ENCODE results near the gene SPTY2D1. TPM values are rescaled to one million over a fixed set of nuclear protein-coding genes. Genes with fewer than 3 reads are reported as not detected.

SPTY2D1 gene, protein sequence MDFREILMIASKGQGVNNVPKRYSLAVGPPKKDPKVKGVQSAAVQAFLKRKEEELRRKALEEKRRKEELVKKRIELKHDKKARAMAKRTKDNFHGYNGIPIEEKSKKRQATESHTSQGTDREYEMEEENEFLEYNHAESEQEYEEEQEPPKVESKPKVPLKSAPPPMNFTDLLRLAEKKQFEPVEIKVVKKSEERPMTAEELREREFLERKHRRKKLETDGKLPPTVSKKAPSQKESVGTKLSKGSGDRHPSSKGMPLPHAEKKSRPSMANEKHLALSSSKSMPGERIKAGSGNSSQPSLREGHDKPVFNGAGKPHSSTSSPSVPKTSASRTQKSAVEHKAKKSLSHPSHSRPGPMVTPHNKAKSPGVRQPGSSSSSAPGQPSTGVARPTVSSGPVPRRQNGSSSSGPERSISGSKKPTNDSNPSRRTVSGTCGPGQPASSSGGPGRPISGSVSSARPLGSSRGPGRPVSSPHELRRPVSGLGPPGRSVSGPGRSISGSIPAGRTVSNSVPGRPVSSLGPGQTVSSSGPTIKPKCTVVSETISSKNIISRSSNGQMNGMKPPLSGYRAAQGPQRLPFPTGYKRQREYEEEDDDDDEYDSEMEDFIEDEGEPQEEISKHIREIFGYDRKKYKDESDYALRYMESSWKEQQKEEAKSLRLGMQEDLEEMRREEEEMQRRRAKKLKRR
- total RNA-seq (2014; rRNA removed; shearing (Covaris generic)) (14.1 TPM in 2 replicates), polyA plus RNA-seq (2016; fragmentation: Nextera tagmentation; extraction: Ambion mirVana) (5.4 and 5.9 TPM in 2 replicates)
- long read RNA-seq, full-length matches to known transcripts = 2 of 6 reads
- long read RNA-seq, partial matches to known transcripts = 2 of 6 reads
- long read RNA-seq, other reads (novel, unspliced or antisense) = 2 of 6 reads

DNA sequence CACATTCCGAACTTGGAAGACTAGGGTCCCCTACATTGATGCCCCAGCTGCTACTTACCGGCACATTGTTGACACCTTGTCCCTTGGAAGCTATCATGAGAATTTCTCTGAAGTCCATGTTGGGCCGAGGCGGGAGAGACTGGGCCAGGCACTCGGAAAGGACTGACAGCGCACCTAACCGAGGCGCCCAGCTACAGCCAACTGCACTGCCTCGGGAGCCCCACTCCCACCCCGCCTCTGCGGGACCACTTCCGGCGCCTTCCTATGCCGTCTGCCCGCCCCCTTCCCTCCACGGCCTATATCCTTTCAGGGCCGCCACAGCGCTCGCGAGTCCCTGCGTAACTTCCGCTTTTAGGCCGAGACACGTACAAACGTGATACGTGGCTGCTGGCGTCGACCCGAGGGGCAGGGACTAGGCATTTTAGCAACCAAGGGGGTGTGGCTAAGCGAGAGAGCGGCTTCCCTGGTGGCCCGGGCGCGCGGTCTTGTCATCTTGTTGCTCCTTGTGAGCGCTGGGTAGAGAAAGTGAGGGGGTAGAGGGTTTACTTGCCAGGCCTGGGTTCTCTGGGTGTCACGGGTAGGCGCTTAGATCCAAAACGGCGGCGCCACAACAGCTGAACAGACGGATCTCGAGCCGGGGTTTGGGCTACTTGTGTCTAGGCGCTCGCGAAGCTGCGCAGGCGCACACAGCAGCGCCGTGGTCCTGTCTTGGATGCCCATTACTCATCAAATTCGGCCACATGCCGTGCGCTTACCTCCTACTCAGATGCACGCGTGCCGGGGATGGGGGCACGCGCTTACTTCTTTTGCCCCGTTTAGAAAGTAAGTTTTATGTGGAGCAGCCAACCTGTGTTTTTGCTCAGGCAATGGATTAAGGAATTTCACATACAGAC is at the start of gene SPTY2D1:
Gene SPTY2D1, minus strand, starts transcription at position 203 of the 893 bp plus-strand sequence. Its CDS starts 85 bp downstream, at position 118.
- H3K27ac Mint-ChIP-seq = peak within 1 kb of the TSS; percentile 100
- H3K36me3 ChIP-seq (ENCODE audit: insufficient read depth) = no peaks in the 10 kb centered on the region
- peaks cover 47% of the 10 kb centered on the region for H3K79me2 ChIP-seq (replicated peaks; ENCODE audit: insufficient read depth)
- H3K4me3 ChIP-seq = peak within 1 kb of the TSS; percentile 96
- peaks cover 2% of the 10 kb centered on the region; the same call in 1 of the 3 replicates for H3K9me3 Mint-ChIP-seq
- H3K4me1 ChIP-seq (ENCODE audit: insufficient read depth) = peaks cover 13% of the 10 kb centered on the region
- H2AFZ ChIP-seq = peak within 1 kb of the TSS; percentile 90
- peak within 1 kb of the TSS; percentile 98 for H3K4me2 ChIP-seq
- H3K36me3 Mint-ChIP-seq (ENCODE audit: low read depth) = no peaks in the 10 kb centered on the region
- H3K27ac ChIP-seq (ENCODE audit: low read depth) = peak within 1 kb of the TSS; percentile 93
- H3F3A ChIP-seq (replicated peaks; ENCODE audit: low read depth) = no peaks in the 10 kb centered on the region
- no peaks in the 10 kb centered on the region for H3K9me2 ChIP-seq (ENCODE audit: insufficient read depth)
- ATAC-seq (peak; percentile 98), DNase-seq (ENCODE audit: low spot score) (peak; percentile 100)
- peaks cover 11% of the 10 kb centered on the region for H3K27me3 Mint-ChIP-seq (ENCODE audit: insufficient read depth, low read depth, poor library complexity)
- no peaks in the 10 kb centered on the region for H3K27me3 ChIP-seq (ENCODE audit: insufficient read depth)
- H3K4me1 Mint-ChIP-seq = peaks cover 9% of the 10 kb centered on the region; the same call in 2 of the 3 replicates
- peak within 1 kb of the TSS; percentile 99 for H3K4me3 Mint-ChIP-seq
- peaks cover 3% of the 10 kb centered on the region; the same call in 1 of the 2 replicates for H4K20me1 ChIP-seq (replicated peaks; ENCODE audit: insufficient read depth)
- TF ChIP-seq POLR2AphosphoS5 (IDR thresholded peaks at IDR 0.05; ENCODE audit: low read depth) = peak; percentile 98
- TF ChIP-seq, protein P1, sequence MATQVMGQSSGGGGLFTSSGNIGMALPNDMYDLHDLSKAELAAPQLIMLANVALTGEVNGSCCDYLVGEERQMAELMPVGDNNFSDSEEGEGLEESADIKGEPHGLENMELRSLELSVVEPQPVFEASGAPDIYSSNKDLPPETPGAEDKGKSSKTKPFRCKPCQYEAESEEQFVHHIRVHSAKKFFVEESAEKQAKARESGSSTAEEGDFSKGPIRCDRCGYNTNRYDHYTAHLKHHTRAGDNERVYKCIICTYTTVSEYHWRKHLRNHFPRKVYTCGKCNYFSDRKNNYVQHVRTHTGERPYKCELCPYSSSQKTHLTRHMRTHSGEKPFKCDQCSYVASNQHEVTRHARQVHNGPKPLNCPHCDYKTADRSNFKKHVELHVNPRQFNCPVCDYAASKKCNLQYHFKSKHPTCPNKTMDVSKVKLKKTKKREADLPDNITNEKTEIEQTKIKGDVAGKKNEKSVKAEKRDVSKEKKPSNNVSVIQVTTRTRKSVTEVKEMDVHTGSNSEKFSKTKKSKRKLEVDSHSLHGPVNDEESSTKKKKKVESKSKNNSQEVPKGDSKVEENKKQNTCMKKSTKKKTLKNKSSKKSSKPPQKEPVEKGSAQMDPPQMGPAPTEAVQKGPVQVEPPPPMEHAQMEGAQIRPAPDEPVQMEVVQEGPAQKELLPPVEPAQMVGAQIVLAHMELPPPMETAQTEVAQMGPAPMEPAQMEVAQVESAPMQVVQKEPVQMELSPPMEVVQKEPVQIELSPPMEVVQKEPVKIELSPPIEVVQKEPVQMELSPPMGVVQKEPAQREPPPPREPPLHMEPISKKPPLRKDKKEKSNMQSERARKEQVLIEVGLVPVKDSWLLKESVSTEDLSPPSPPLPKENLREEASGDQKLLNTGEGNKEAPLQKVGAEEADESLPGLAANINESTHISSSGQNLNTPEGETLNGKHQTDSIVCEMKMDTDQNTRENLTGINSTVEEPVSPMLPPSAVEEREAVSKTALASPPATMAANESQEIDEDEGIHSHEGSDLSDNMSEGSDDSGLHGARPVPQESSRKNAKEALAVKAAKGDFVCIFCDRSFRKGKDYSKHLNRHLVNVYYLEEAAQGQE (IDR thresholded peaks at IDR 0.05; ENCODE audit: unreplicated experiment) = no peak
- peak; percentile 75 for TF ChIP-seq ETS1 (IDR thresholded peaks at IDR 0.05)
- TF ChIP-seq NANOG (IDR thresholded peaks at IDR 0.05; ENCODE audit: borderline replicate concordance) = no peak
- TF ChIP-seq, protein P2, sequence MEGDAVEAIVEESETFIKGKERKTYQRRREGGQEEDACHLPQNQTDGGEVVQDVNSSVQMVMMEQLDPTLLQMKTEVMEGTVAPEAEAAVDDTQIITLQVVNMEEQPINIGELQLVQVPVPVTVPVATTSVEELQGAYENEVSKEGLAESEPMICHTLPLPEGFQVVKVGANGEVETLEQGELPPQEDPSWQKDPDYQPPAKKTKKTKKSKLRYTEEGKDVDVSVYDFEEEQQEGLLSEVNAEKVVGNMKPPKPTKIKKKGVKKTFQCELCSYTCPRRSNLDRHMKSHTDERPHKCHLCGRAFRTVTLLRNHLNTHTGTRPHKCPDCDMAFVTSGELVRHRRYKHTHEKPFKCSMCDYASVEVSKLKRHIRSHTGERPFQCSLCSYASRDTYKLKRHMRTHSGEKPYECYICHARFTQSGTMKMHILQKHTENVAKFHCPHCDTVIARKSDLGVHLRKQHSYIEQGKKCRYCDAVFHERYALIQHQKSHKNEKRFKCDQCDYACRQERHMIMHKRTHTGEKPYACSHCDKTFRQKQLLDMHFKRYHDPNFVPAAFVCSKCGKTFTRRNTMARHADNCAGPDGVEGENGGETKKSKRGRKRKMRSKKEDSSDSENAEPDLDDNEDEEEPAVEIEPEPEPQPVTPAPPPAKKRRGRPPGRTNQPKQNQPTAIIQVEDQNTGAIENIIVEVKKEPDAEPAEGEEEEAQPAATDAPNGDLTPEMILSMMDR (conservative IDR thresholded peaks at IDR 0.05; ENCODE audit: low read depth in 2 of 2) = no peak
- TF ChIP-seq, protein P3, sequence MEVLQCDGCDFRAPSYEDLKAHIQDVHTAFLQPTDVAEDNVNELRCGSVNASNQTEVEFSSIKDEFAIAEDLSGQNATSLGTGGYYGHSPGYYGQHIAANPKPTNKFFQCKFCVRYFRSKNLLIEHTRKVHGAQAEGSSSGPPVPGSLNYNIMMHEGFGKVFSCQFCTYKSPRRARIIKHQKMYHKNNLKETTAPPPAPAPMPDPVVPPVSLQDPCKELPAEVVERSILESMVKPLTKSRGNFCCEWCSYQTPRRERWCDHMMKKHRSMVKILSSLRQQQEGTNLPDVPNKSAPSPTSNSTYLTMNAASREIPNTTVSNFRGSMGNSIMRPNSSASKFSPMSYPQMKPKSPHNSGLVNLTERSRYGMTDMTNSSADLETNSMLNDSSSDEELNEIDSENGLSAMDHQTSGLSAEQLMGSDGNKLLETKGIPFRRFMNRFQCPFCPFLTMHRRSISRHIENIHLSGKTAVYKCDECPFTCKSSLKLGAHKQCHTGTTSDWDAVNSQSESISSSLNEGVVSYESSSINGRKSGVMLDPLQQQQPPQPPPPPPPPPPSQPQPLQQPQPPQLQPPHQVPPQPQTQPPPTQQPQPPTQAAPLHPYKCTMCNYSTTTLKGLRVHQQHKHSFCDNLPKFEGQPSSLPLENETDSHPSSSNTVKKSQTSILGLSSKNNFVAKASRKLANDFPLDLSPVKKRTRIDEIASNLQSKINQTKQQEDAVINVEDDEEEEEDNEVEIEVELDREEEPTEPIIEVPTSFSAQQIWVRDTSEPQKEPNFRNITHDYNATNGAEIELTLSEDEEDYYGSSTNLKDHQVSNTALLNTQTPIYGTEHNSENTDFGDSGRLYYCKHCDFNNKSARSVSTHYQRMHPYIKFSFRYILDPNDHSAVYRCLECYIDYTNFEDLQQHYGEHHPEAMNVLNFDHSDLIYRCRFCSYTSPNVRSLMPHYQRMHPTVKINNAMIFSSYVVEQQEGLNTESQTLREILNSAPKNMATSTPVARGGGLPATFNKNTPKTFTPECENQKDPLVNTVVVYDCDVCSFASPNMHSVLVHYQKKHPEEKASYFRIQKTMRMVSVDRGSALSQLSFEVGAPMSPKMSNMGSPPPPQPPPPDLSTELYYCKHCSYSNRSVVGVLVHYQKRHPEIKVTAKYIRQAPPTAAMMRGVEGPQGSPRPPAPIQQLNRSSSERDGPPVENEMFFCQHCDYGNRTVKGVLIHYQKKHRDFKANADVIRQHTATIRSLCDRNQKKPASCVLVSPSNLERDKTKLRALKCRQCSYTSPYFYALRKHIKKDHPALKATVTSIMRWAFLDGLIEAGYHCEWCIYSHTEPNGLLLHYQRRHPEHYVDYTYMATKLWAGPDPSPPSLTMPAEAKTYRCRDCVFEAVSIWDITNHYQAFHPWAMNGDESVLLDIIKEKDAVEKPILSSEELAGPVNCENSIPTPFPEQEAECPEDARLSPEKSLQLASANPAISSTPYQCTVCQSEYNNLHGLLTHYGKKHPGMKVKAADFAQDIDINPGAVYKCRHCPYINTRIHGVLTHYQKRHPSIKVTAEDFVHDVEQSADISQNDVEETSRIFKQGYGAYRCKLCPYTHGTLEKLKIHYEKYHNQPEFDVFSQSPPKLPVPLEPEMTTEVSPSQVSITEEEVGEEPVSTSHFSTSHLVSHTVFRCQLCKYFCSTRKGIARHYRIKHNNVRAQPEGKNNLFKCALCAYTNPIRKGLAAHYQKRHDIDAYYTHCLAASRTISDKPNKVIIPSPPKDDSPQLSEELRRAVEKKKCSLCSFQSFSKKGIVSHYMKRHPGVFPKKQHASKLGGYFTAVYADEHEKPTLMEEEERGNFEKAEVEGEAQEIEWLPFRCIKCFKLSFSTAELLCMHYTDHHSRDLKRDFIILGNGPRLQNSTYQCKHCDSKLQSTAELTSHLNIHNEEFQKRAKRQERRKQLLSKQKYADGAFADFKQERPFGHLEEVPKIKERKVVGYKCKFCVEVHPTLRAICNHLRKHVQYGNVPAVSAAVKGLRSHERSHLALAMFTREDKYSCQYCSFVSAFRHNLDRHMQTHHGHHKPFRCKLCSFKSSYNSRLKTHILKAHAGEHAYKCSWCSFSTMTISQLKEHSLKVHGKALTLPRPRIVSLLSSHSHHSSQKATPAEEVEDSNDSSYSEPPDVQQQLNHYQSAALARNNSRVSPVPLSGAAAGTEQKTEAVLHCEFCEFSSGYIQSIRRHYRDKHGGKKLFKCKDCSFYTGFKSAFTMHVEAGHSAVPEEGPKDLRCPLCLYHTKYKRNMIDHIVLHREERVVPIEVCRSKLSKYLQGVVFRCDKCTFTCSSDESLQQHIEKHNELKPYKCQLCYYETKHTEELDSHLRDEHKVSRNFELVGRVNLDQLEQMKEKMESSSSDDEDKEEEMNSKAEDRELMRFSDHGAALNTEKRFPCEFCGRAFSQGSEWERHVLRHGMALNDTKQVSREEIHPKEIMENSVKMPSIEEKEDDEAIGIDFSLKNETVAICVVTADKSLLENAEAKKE (CRISPR knock-in tag; IDR thresholded peaks at IDR 0.05) = no peak
- no peak for TF ChIP-seq ZNF114 (CRISPR knock-in tag; IDR thresholded peaks at IDR 0.05)
- no peak for TF ChIP-seq STAT1 (IDR thresholded peaks at IDR 0.05; ENCODE audit: unreplicated experiment)
- no peak for TF ChIP-seq ZNF331 (CRISPR knock-in tag; IDR thresholded peaks at IDR 0.05; ENCODE audit: low read depth)

Data from GM23338 (cell line).